Thoracic aorta (tissue), 2 donors: ENCODE measurements around the gene MX1. TPM values are rescaled to one million over a fixed set of nuclear protein-coding genes. Genes with fewer than 3 reads are reported as not detected.

Experiments used
- ATAC-seq: fragments of 150-250 bp; one replicate; pipeline ENCODE4 v1.8.0; 2017; ENCODE audit warnings: low read depth; ENCODE audit not compliant: insufficient number of reproducible peaks, low FRiP score
- DNase-seq: peaks from one replicate; pipeline ENCODE4 v3.0.0-alpha.2; 2020; ENCODE audit warnings: low spot score
- H3K27ac ChIP-seq, 2 donors: fragments of 200-600 bp; sonication (generic); 1 replicate in 1 of 2; 2 replicates in 1 of 2; pipeline ENCODE4 v1.5.1; 2016; ENCODE audit warnings: mild to moderate bottlenecking in 2 of 2, moderate library complexity in 2 of 2
- H3K27me3 ChIP-seq: fragments of 200-600 bp; sonication (generic); replicated peaks from 2 replicates; pipeline ENCODE4 v1.6.0; 2016; ENCODE audit warnings: mild to moderate bottlenecking; ENCODE audit not compliant: insufficient read depth
- H3K36me3 ChIP-seq: fragments of 200-600 bp; sonication (generic); one replicate; pipeline ENCODE4 v1.5.1; 2016
- H3K4me1 ChIP-seq, 2 donors: fragments of 200-600 bp; sonication (generic); 1 replicate in 1 of 2; 2 replicates in 1 of 2; pipeline versions ENCODE4 v1.5.1 to v1.6.0; 2016; ENCODE audit warnings: low read depth in 2 of 2, mild to moderate bottlenecking in 1 of 2; ENCODE audit not compliant: control insufficient read depth in 1 of 2
- H3K4me3 ChIP-seq: fragments of 200-600 bp; sonication (generic); 2 replicates; pipeline ENCODE4 v1.5.1; 2016; ENCODE audit warnings: mild to moderate bottlenecking
- H3K9me3 ChIP-seq: fragments of 200-600 bp; sonication (generic); 2 replicates; pipeline ENCODE4 v1.5.1; 2016
- total RNA-seq, 2 donors: library from RNA; depleted of rRNA; stranded (reverse); fragments of >200 nt; gene quantifications; one replicate each; pipeline versions ENCODE4 v1.1.0 to v1.2.3, GENCODE V29; 2016
- TF ChIP-seq, protein P1 (sequence below): fragments of 200-600 bp; sonication (generic); IDR thresholded peaks from one replicate; pipeline ENCODE4 v1.5.1; 2019; ENCODE audit warnings: antibody characterized with exemption

Gene MX1
- total RNA-seq, 2 donors from 2014 or later = 60.0 to 79.9 TPM

DNA sequence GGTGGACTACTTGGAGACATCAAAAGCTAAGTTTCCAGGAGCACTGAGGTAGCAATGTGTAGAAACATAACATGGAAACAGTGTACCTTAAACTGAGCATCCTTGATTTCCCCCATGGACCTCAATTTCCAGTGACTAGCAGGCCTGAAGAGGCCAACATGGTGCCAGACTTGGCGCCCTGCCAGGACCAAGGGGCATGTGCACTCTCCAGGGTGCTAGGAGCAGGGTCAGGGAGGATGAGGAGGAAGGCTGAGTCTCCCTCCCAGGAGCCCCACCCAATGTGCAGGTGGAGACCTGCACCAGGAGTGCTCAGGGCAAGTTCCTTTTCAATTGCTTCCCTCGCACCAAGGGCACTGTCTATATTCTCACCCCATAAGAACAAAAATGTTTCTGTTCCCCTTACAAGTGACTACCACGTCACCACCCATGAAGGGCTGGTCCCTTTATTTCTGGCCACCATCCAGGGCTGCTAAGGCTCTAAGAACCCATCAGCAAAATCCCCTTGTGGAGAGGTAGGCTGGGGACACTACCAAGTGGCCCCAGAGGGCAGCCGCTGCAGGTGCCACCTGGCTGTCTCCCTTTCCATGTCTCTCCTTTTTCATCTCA is 39.2 kb downstream of the MX1 start:
- TF ChIP-seq, protein P1, sequence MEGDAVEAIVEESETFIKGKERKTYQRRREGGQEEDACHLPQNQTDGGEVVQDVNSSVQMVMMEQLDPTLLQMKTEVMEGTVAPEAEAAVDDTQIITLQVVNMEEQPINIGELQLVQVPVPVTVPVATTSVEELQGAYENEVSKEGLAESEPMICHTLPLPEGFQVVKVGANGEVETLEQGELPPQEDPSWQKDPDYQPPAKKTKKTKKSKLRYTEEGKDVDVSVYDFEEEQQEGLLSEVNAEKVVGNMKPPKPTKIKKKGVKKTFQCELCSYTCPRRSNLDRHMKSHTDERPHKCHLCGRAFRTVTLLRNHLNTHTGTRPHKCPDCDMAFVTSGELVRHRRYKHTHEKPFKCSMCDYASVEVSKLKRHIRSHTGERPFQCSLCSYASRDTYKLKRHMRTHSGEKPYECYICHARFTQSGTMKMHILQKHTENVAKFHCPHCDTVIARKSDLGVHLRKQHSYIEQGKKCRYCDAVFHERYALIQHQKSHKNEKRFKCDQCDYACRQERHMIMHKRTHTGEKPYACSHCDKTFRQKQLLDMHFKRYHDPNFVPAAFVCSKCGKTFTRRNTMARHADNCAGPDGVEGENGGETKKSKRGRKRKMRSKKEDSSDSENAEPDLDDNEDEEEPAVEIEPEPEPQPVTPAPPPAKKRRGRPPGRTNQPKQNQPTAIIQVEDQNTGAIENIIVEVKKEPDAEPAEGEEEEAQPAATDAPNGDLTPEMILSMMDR = no peak
- H3K36me3 ChIP-seq = no peaks in the 10 kb centered on the region
- H3K27ac ChIP-seq = no peak overlapping the region
- H3K9me3 ChIP-seq = no peaks in the 10 kb centered on the region
- no peak overlapping the region for H3K4me3 ChIP-seq
- no peaks in the 10 kb centered on the region for H3K27me3 ChIP-seq
- no peak for DNase-seq
- peaks cover 0 to 9% of the 10 kb centered on the region in 2 donors for H3K4me1 ChIP-seq
- ATAC-seq = no peak

- Histone ChIP-seq H3K36me3 (no peaks in the 10 kb centered on the region), H3K27ac (no peak overlapping the region), H3K27me3 (no peaks in the 10 kb centered on the region), H3K9me3 (no peaks in the 10 kb centered on the region), H3K4me1 (peaks cover 0 to 9% of the 10 kb centered on the region in 2 donors), H3K4me3 (no peak overlapping the region)
- DNase-seq = no peak
- ATAC-seq = no peak
- TF ChIP-seq, protein P1 = no peak
These were observed 40.2 kb downstream of the MX1 start for GRCh38 chr21:41466024-41466820.

GRCh38 chr21:41470054-41470453 is 44.0 kb downstream of the MX1 start:
- DNase-seq (no peak), ATAC-seq (no peak)
- no peak overlapping the region for H3K4me3 ChIP-seq
- H3K36me3 ChIP-seq = no peaks in the 10 kb centered on the region
- H3K27ac ChIP-seq = no peak overlapping the region
- no peaks in the 10 kb centered on the region for H3K27me3 ChIP-seq
- H3K9me3 ChIP-seq = no peaks in the 10 kb centered on the region
- peaks cover 0 to 9% of the 10 kb centered on the region in 2 donors for H3K4me1 ChIP-seq
- TF ChIP-seq, protein P1 = no peak

- H3K4me3 ChIP-seq = no peak overlapping the region
- no peaks in the 10 kb centered on the region for H3K27me3 ChIP-seq
- TF ChIP-seq, protein P1 = no peak
- H3K4me1 ChIP-seq = no peaks in the 10 kb centered on the region
- DNase-seq (no peak), ATAC-seq (no peak)
- H3K27ac ChIP-seq = no peak overlapping the region
- H3K9me3 ChIP-seq = no peaks in the 10 kb centered on the region
- H3K36me3 ChIP-seq = no peaks in the 10 kb centered on the region
These were observed 46.9 kb downstream of the MX1 start for GRCh38 chr21:41472753-41473548.
